GM18505 (cell line): ENCODE data around the gene TSC22D2.

Source experiments
- ATAC-seq: cut with Tn5 transposase; IDR thresholded peaks from one replicate; pipeline ENCODE4 v1.9.1; 2021; ENCODE audit not compliant: unreplicated experiment
- POLR2A ChIP-seq: IDR thresholded peaks from 4 replicates; pipeline ENCODE4 v1.6.1; 2011; ENCODE audit warnings: borderline replicate concordance; ENCODE audit not compliant: insufficient read depth, insufficient read length; ENCODE audit errors: extremely low read depth

TSC22D2 gene

GRCh38 chr3:150433347-150433746, 25.2 kb downstream of the TSC22D2 start:
- ATAC-seq, result no peak
- TF ChIP-seq POLR2A, result no peak

GRCh38 chr3:150434234-150434633, 26.1 kb downstream of the TSC22D2 start:
- no peak for TF ChIP-seq POLR2A
- ATAC-seq, result no peak

- TF ChIP-seq POLR2A, result no peak
- no peak for ATAC-seq
Measured at GRCh38 chr3:150436161-150436560, 28.1 kb downstream of the TSC22D2 start.

GRCh38 chr3:150439657-150440056, 31.6 kb downstream of the TSC22D2 start:
- no peak for ATAC-seq
- no peak for TF ChIP-seq POLR2A

- no peak for TF ChIP-seq POLR2A
- ATAC-seq, result no peak
Measured at GRCh38 chr3:150443331-150443741, 35.2 kb downstream of the TSC22D2 start.

GRCh38 chr3:150444371-150444770, 36.3 kb downstream of the TSC22D2 start:
- ATAC-seq, result no peak
- no peak for TF ChIP-seq POLR2A

GRCh38 chr3:150446470-150446977, 38.4 kb downstream of the TSC22D2 start:
- no peak for ATAC-seq
- TF ChIP-seq POLR2A, result no peak

- TF ChIP-seq POLR2A, result no peak
- no peak for ATAC-seq
Measured at GRCh38 chr3:150447084-150447483, 39.0 kb downstream of the TSC22D2 start.

- ATAC-seq, result no peak
- TF ChIP-seq POLR2A, result no peak
Measured at GRCh38 chr3:150447631-150448465, 39.8 kb downstream of the TSC22D2 start.

DNA sequence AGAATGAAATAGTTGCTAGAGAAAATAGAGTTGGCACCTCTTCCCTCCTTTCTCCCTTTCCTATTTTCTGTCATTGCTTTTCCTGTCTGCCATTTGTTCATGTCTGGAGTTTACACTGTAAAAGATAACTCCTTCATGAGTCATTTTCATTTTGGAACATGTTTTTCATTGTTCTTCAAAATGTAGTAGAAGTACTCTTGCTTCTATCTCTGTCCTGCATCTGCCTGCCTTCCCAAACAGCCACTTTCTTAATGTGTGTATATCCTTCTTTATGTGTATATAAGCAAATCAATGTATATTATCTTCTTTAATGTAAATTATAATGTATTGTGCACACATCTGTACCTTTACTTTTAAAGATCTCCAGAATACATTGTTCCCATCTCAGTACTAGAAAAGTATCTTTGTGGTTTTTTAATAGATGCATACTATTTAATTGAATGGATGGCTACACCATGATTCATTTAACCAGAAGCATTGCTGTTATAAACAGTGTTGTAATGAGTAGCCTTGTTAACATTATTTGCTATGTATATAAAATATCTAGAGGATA, 41.1 kb downstream of the TSC22D2 start:
- no peak for TF ChIP-seq POLR2A
- ATAC-seq, result no peak

GRCh38 chr3:150450916-150451315, 42.8 kb downstream of the TSC22D2 start:
- ATAC-seq, result no peak
- TF ChIP-seq POLR2A, result no peak

- no peak for TF ChIP-seq POLR2A
- ATAC-seq, result no peak
Measured at GRCh38 chr3:150451329-150452048, 43.4 kb downstream of the TSC22D2 start.

GRCh38 chr3:150453353-150453752, 45.3 kb downstream of the TSC22D2 start:
- TF ChIP-seq POLR2A, result no peak
- ATAC-seq, result no peak

- no peak for TF ChIP-seq POLR2A
- ATAC-seq, result no peak
Measured at GRCh38 chr3:150454085-150454484, 46.0 kb downstream of the TSC22D2 start.

- TF ChIP-seq POLR2A, result no peak
- ATAC-seq, result no peak
Measured at GRCh38 chr3:150454622-150455021, 46.5 kb downstream of the TSC22D2 start.

DNA sequence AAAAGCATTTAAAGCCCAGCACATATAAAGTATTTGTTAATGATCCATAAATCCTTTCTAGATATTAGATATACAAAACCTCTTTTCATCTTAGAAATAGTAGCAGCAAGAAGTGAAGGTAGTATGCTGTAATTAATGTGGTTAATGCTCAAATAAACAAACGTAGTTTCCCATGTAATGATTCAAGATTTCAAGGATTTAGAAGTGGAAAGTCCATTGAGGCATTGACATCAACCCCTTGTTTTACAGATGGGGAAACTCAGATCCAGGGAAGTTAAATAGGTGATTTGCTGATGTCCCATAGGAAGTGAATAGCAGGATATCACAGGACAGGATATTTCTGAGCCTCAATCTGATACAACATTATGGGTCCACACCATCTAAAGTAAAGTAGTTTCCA, 47.2 kb downstream of the TSC22D2 start:
- TF ChIP-seq POLR2A, result no peak
- ATAC-seq, result no peak
